Kidney (tissue), 14 donors: ENCODE results near the gene NIPA2. TPM values are rescaled to one million over a fixed set of nuclear protein-coding genes. Genes with fewer than 3 reads are reported as not detected.
A peak's percentile ranks its signal among the peaks of the same experiment; 100 is the strongest.

Experiments used
- DNase-seq, 5 donors: peaks; one replicate each; pipeline ENCODE4 v3.0.0-alpha.2; 2013 to 2020
- FAIRE-seq: peaks from 2 replicates; lab custom pipeline; 2012; peaks lifted over from hg19 to GRCh38; lab: Jason Lieb, UNC
- H3K27ac ChIP-seq, 2 donors: one replicate each; pipeline ENCODE4 v1.7.0; 2013; ENCODE audit warnings: low read depth in 2 of 2, low read length in 2 of 2, inconsistent platforms in 1 of 2
- H3K27me3 ChIP-seq: one replicate; pipeline ENCODE4 v1.7.1; 2013; ENCODE audit warnings: low read length, inconsistent platforms; ENCODE audit not compliant: control insufficient read depth, insufficient read depth
- H3K36me3 ChIP-seq, 3 donors: one replicate each; pipeline versions ENCODE4 v1.7.0 to v1.7.1; 2013; ENCODE audit warnings: low read length in 3 of 3, control low read depth in 1 of 3, inconsistent platforms in 1 of 3; ENCODE audit not compliant: insufficient read depth in 3 of 3, control insufficient read depth in 2 of 3
- H3K4me1 ChIP-seq, 3 donors: one replicate each; pipeline versions ENCODE4 v1.7.0 to v1.7.1; 2013; ENCODE audit warnings: low read length in 3 of 3, inconsistent platforms in 1 of 3, low read depth in 1 of 3; ENCODE audit not compliant: control insufficient read depth in 2 of 3, insufficient read depth in 2 of 3
- H3K4me3 ChIP-seq, 3 donors: one replicate each; pipeline versions ENCODE4 v1.7.0 to v1.8.1; 2013; ENCODE audit warnings: low read length in 3 of 3, control low read depth in 1 of 3, inconsistent platforms in 1 of 3
- H3K9ac ChIP-seq, 3 donors: one replicate each; pipeline versions ENCODE4 v1.7.0 to v1.7.1; 2013; ENCODE audit warnings: low read length in 3 of 3, control low read depth in 1 of 3, inconsistent platforms in 1 of 3
- H3K9me3 ChIP-seq, 3 donors: one replicate each; pipeline versions ENCODE4 v1.7.0 to v1.7.1; 2013; ENCODE audit warnings: low read length in 3 of 3, control low read depth in 1 of 3, inconsistent platforms in 1 of 3; ENCODE audit not compliant: control insufficient read depth in 2 of 3, insufficient read depth in 1 of 3
- intact Hi-C: fragments of 100-400 bp; cut with DNase I; formaldehyde crosslinking; loops from one replicate; pipeline ENCODE4 v1.11.1; 2022
- polyA plus RNA-seq: library from polyadenylated mRNA; stranded (reverse); fragments of 350-450 nt; fragmentation: Illumina TruSeq; extraction: RNeasy Lipid Tissue Mini Kit (QIAGEN cat#74804); gene quantifications from one replicate; pipeline ENCODE4 v1.2.3, GENCODE V29; 2014; ENCODE audit warnings: low read depth, low replicate concordance; ENCODE audit not compliant: insufficient read depth
- total RNA-seq: library from RNA; stranded (reverse); fragmentation: NEBNext Ultra II Directional; extraction: Animal tissue kit (Norgen Biotek cat#: 25700); gene quantifications from one replicate; pipeline ENCODE4 v1.2.1, GENCODE V29; 2021
- TF ChIP-seq, protein P1 (sequence below): IDR thresholded peaks from 3 replicates; pipeline ENCODE4 v1.5.1; 2012; ENCODE audit warnings: mild to moderate bottlenecking, moderate library complexity, borderline replicate concordance; ENCODE audit not compliant: insufficient read depth; ENCODE audit errors: extremely low read depth
- donor health status: control.
- donor health status: control.
- donor health status: control.
- donor health status: control.
- donor health status: control.
- donor health status: DM: yes; HTN: yes; CAD: no.
- donor health status: Normal renal cell carcinoma (clear cell type).

Gene NIPA2
- total and polyA plus RNA-seq, 2 donors from 2014 or later: 30.0 to 48.5 TPM

DNA sequence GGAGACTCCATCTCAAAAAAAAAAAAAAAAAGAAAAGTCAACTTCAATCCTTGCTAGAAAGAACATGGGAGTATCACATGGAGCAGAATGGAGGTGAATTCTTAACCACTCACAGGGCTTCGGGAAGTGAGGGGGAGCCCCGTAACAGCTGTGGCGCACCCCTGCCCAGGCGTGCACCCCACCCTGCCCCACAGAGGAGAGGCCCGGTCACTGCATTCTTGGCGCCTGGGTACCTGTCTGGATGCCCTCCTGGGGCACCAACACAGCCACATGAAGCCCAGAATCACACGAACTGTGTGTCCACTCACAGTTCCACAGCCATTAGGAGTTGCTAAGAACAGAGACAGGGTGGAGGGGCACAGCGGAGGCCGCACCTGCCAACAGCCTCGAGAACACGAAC is 51.8 kb downstream of the NIPA2 start:
- Histone ChIP-seq H3K4me1 (no peaks in the 10 kb centered on the region), H3K27ac (no peak overlapping the region), H3K4me3 (no peak overlapping the region), H3K9me3 (no peaks in the 10 kb centered on the region), H3K36me3 (peaks cover 2 to 29% (median 13%) of the 10 kb centered on the region in 3 donors), H3K27me3 (no peaks in the 10 kb centered on the region), H3K9ac (no peak overlapping the region)
- no peak for DNase-seq
- intact Hi-C loops: no loop called here
- TF ChIP-seq, protein P1, sequence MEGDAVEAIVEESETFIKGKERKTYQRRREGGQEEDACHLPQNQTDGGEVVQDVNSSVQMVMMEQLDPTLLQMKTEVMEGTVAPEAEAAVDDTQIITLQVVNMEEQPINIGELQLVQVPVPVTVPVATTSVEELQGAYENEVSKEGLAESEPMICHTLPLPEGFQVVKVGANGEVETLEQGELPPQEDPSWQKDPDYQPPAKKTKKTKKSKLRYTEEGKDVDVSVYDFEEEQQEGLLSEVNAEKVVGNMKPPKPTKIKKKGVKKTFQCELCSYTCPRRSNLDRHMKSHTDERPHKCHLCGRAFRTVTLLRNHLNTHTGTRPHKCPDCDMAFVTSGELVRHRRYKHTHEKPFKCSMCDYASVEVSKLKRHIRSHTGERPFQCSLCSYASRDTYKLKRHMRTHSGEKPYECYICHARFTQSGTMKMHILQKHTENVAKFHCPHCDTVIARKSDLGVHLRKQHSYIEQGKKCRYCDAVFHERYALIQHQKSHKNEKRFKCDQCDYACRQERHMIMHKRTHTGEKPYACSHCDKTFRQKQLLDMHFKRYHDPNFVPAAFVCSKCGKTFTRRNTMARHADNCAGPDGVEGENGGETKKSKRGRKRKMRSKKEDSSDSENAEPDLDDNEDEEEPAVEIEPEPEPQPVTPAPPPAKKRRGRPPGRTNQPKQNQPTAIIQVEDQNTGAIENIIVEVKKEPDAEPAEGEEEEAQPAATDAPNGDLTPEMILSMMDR: no peak
- no peak for FAIRE-seq

DNA sequence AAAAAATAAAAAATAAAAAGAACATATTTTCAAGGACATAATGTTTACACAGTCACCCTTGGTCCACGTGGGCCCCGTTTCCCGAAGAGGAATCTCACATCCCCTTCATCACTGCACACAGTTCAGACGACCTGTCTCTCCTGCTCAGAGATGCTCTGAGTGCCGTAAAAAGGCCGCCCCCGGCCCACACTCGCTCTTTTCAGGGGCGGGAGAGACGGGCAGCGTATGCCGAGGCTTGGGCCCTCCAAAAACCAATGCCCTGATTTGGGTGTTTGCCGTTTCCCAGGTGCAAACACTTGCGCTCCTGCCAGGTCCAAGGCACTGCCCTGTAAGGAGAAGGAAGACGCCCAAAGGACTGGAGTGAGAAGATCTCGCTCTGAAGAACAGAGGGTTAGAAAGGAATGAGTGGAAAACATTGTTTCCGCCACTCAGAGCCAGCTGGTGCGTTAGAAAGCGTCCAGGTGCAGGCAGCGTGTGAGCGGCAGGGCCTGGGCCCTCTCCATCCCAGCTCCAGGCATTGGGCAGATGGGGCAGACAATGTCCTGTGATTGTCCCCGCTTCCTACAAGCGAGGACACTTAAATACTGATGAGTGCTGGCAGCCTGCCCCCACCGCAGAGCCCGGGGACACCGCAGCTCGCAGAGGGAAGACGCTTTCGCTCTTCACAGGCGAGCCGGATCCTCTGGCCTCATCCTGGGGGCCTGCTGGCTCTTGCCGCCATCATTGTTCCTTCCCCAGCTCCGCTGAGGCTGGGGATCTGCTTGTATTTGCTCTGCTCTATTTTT is 53.2 kb downstream of the NIPA2 start:
- peak in 1 of 5 donors; percentile 45 for DNase-seq
- H3K36me3 ChIP-seq: peaks cover 2 to 29% (median 13%) of the 10 kb centered on the region in 3 donors
- no peaks in the 10 kb centered on the region for H3K9me3 ChIP-seq

DNA sequence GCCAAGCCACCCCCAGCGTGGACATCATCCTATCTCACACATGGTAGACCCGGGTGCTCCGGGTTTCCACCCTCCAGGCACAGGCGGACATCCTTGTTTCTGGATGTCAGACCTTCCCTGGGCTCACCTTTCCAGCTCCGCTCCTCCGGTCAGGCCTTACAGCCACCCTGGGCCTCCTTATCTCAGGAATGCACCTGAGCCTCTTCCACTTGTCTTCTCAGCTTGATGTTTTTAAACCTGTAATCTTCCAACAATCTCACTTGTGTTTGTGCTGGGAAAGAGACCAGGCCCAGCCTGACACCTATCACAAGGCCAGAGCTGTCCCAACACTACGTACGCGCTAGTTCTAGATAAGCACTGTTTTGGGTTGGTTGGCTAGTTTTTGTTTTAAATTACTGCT is 53.9 kb downstream of the NIPA2 start:
- FAIRE-seq (no peak), DNase-seq (peak in 1 of 5 donors; percentile 64)
- Histone ChIP-seq H3K4me1 (no peaks in the 10 kb centered on the region), H3K27me3 (no peaks in the 10 kb centered on the region), H3K4me3 (no peak overlapping the region), H3K9me3 (no peaks in the 10 kb centered on the region), H3K9ac (no peak overlapping the region), H3K36me3 (peaks cover 4 to 28% (median 13%) of the 10 kb centered on the region in 3 donors), H3K27ac (no peak overlapping the region)
- TF ChIP-seq, protein P1: no peak
- intact Hi-C loops: no loop called here

More for the DNA sequence above, 53.2 kb downstream of the NIPA2 start:
- FAIRE-seq: no peak
- H3K27ac ChIP-seq: no peak overlapping the region
- H3K9ac ChIP-seq: no peak overlapping the region
- no peak overlapping the region for H3K4me3 ChIP-seq
- no peaks in the 10 kb centered on the region for H3K27me3 ChIP-seq
- H3K4me1 ChIP-seq: no peaks in the 10 kb centered on the region
- intact Hi-C loops: no loop called here
- TF ChIP-seq, protein P1: no peak
